Glutamatergic neuron (in vitro differentiated cells): ENCODE measurements around the gene PBX3. TPM values are rescaled to one million over a fixed set of nuclear protein-coding genes. Genes with fewer than 3 reads are reported as not detected.

ENCODE experiments used
- DNase-seq: peaks from one replicate; pipeline ENCODE4 v3.0.0; 2022
- H3K27ac Mint-ChIP-seq: one replicate; pipeline ENCODE4 v1.8.0; 2020; ENCODE audit warnings: mild to moderate bottlenecking, mixed read lengths, inconsistent platforms; ENCODE audit not compliant: unreplicated experiment
- H3K27me3 Mint-ChIP-seq: one replicate; pipeline ENCODE4 v1.8.0; 2020; ENCODE audit warnings: mild to moderate bottlenecking, moderate library complexity, mixed read lengths, inconsistent platforms; ENCODE audit not compliant: unreplicated experiment
- H3K36me3 Mint-ChIP-seq: one replicate; pipeline ENCODE4 v1.8.0; 2020; ENCODE audit warnings: mild to moderate bottlenecking, mixed read lengths, inconsistent platforms; ENCODE audit not compliant: unreplicated experiment
- H3K4me1 Mint-ChIP-seq: one replicate; pipeline ENCODE4 v1.8.0; 2020; ENCODE audit warnings: mild to moderate bottlenecking, low read depth, mixed read lengths, inconsistent platforms; ENCODE audit not compliant: unreplicated experiment
- H3K4me3 Mint-ChIP-seq: one replicate; pipeline ENCODE4 v1.8.0; 2020; ENCODE audit warnings: mild to moderate bottlenecking, mixed read lengths, inconsistent platforms; ENCODE audit not compliant: unreplicated experiment
- H3K9me3 Mint-ChIP-seq: one replicate; pipeline ENCODE4 v1.8.0; 2020; ENCODE audit warnings: mild to moderate bottlenecking, moderate library complexity, mixed read lengths, inconsistent platforms; ENCODE audit not compliant: unreplicated experiment
- CTCF ChIP-seq: fragments of 200-600 bp; sonication (generic); IDR thresholded peaks from one replicate; pipeline ENCODE4 v1.5.0; 2021; ENCODE audit not compliant: partially characterized antibody, unreplicated experiment
- total RNA-seq: library from RNA; stranded (reverse); fragmentation: NEBNext Ultra II Directional; extraction: Animal tissue kit (Norgen Biotek cat#: 25700); gene quantifications from one replicate; pipeline ENCODE4 v1.2.1, GENCODE V29; 2021; ENCODE audit not compliant: unreplicated experiment

PBX3 gene
- total RNA-seq, 1 donor from 2014 or later, result 51.2 TPM

GRCh38 chr9:125904155-125904851, 157.1 kb downstream of the PBX3 start:
- TF ChIP-seq CTCF, result no peak
- no peak overlapping the region for H3K27ac Mint-ChIP-seq
- no peaks in the 10 kb centered on the region for H3K36me3 Mint-ChIP-seq
- no peak overlapping the region for H3K4me3 Mint-ChIP-seq
- H3K9me3 Mint-ChIP-seq, result no peaks in the 10 kb centered on the region
- H3K27me3 Mint-ChIP-seq, result no peaks in the 10 kb centered on the region
- H3K4me1 Mint-ChIP-seq, result peaks cover 29% of the 10 kb centered on the region
- DNase-seq, result no peak

GRCh38 chr9:125906144-125906543, 159.0 kb downstream of the PBX3 start:
- H3K4me1 Mint-ChIP-seq, result peaks cover 33% of the 10 kb centered on the region
- H3K9me3 Mint-ChIP-seq, result no peaks in the 10 kb centered on the region
- TF ChIP-seq CTCF, result no peak
- no peak for DNase-seq
- H3K27me3 Mint-ChIP-seq, result no peaks in the 10 kb centered on the region
- H3K27ac Mint-ChIP-seq, result no peak overlapping the region
- H3K36me3 Mint-ChIP-seq, result no peaks in the 10 kb centered on the region
- no peak overlapping the region for H3K4me3 Mint-ChIP-seq

GRCh38 chr9:125906893-125907292, 159.7 kb downstream of the PBX3 start:
- Mint-ChIP-seq H3K27ac (no peak overlapping the region), H3K4me1 (peaks cover 37% of the 10 kb centered on the region), H3K4me3 (no peak overlapping the region), H3K27me3 (no peaks in the 10 kb centered on the region), H3K9me3 (no peaks in the 10 kb centered on the region), H3K36me3 (no peaks in the 10 kb centered on the region)
- no peak for DNase-seq
- TF ChIP-seq CTCF, result no peak

- no peak for DNase-seq
- Mint-ChIP-seq H3K27me3 (no peaks in the 10 kb centered on the region), H3K4me1 (peaks cover 42% of the 10 kb centered on the region), H3K4me3 (no peak overlapping the region), H3K36me3 (no peaks in the 10 kb centered on the region), H3K9me3 (no peaks in the 10 kb centered on the region), H3K27ac (no peak overlapping the region)
- no peak for TF ChIP-seq CTCF
Observed at GRCh38 chr9:125908136-125908535, 161.0 kb downstream of the PBX3 start.

GRCh38 chr9:125908966-125909365, 161.8 kb downstream of the PBX3 start:
- Mint-ChIP-seq H3K27me3 (no peaks in the 10 kb centered on the region), H3K4me3 (peak overlapping the region; percentile 9), H3K4me1 (peaks cover 47% of the 10 kb centered on the region), H3K36me3 (no peaks in the 10 kb centered on the region), H3K27ac (no peak overlapping the region), H3K9me3 (peaks cover 2% of the 10 kb centered on the region)
- TF ChIP-seq CTCF, result no peak
- no peak for DNase-seq
